Trophoblast cell (in vitro differentiated cells and primary cell): ENCODE results near the gene MRPS6.
A peak's percentile ranks its signal among the peaks of the same experiment; 100 is the strongest.

Source experiments
- DNase-seq, 2 donors: peaks; one replicate each; pipeline ENCODE4 v3.0.0-alpha.2; 2016
- H2AFZ ChIP-seq: 2 replicates; pipeline ENCODE4 v1.6.1; 2013; ENCODE audit warnings: low read length, moderate library complexity, mild to moderate bottlenecking; ENCODE audit not compliant: insufficient read depth, poor library complexity
- H2AK5ac ChIP-seq: 2 replicates; pipeline ENCODE4 v1.6.1; 2013; ENCODE audit warnings: mild to moderate bottlenecking, low read length
- H2BK120ac ChIP-seq: 2 replicates; pipeline ENCODE4 v1.6.1; 2013; ENCODE audit warnings: low read length, mild to moderate bottlenecking, moderate library complexity; ENCODE audit not compliant: insufficient read depth, poor library complexity
- H2BK12ac ChIP-seq: 2 replicates; pipeline ENCODE4 v1.6.1; 2013; ENCODE audit warnings: mild to moderate bottlenecking, low read length, moderate library complexity
- H2BK5ac ChIP-seq: 2 replicates; pipeline ENCODE4 v1.6.1; 2013; ENCODE audit warnings: low read length, low read depth, moderate library complexity, mild to moderate bottlenecking; ENCODE audit not compliant: poor library complexity
- H3K14ac ChIP-seq: 2 replicates; pipeline ENCODE4 v1.6.1; 2013; ENCODE audit warnings: mild to moderate bottlenecking, low read length
- H3K18ac ChIP-seq: 2 replicates; pipeline ENCODE4 v1.6.1; 2013; ENCODE audit warnings: mild to moderate bottlenecking, low read length
- H3K23ac ChIP-seq: 2 replicates; pipeline ENCODE4 v1.6.1; 2013; ENCODE audit warnings: low read length
- H3K27ac ChIP-seq: 2 replicates; pipeline ENCODE4 v1.5.1; 2013; ENCODE audit warnings: low read depth, mild to moderate bottlenecking, inconsistent platforms, low read length, moderate library complexity
- H3K27me3 ChIP-seq: 2 replicates; pipeline ENCODE4 v1.6.1; 2013; ENCODE audit warnings: inconsistent platforms, mild to moderate bottlenecking, low read length, moderate library complexity; ENCODE audit not compliant: insufficient read depth
- H3K36me3 ChIP-seq, 2 experiments: 1 replicate in 1 of 2; 2 replicates in 1 of 2; pipeline ENCODE4 v1.6.1; 2013; ENCODE audit warnings: low read length in 2 of 2, mild to moderate bottlenecking in 2 of 2, moderate library complexity in 1 of 2; ENCODE audit not compliant: insufficient read depth in 2 of 2, control insufficient read depth in 1 of 2
- H3K4ac ChIP-seq: 2 replicates; pipeline ENCODE4 v1.6.1; 2013; ENCODE audit warnings: low read depth, mild to moderate bottlenecking, low read length, moderate library complexity
- H3K4me1 ChIP-seq, 2 experiments: 1 replicate in 1 of 2; 2 replicates in 1 of 2; pipeline ENCODE4 v1.6.1; 2013; ENCODE audit warnings: low read length in 2 of 2, mild to moderate bottlenecking in 2 of 2, moderate library complexity in 1 of 2; ENCODE audit not compliant: insufficient read depth in 2 of 2, control insufficient read depth in 1 of 2
- H3K4me2 ChIP-seq: 2 replicates; pipeline ENCODE4 v1.6.1; 2013; ENCODE audit warnings: inconsistent platforms, mild to moderate bottlenecking, low read length, moderate library complexity
- H3K4me3 ChIP-seq: 2 replicates; pipeline ENCODE4 v1.5.1; 2013; ENCODE audit warnings: mild to moderate bottlenecking, low read depth, low read length, inconsistent platforms
- H3K79me1 ChIP-seq: one replicate; pipeline ENCODE4 v1.6.1; 2013; ENCODE audit warnings: low read length
- H3K79me2 ChIP-seq: 2 replicates; pipeline ENCODE4 v1.6.1; 2013; ENCODE audit warnings: low read length, mild to moderate bottlenecking; ENCODE audit not compliant: control insufficient read depth, insufficient read depth, poor library complexity
- H3K9ac ChIP-seq: 2 replicates; pipeline ENCODE4 v1.6.1; 2013; ENCODE audit warnings: mild to moderate bottlenecking, low read length
- H3K9me3 ChIP-seq: 2 replicates; pipeline ENCODE4 v1.6.1; 2013; ENCODE audit warnings: low read depth, mild to moderate bottlenecking, control low read depth, inconsistent platforms, low read length; ENCODE audit not compliant: insufficient read depth
- H4K12ac ChIP-seq: 2 replicates; pipeline ENCODE4 v1.6.1; 2013; ENCODE audit warnings: low read depth, mild to moderate bottlenecking, low read length, moderate library complexity
- H4K8ac ChIP-seq: 2 replicates; pipeline ENCODE4 v1.6.1; 2013; ENCODE audit warnings: low read depth, mild to moderate bottlenecking, low read length, moderate library complexity
- H4K91ac ChIP-seq: one replicate; pipeline ENCODE4 v1.6.1; 2013; ENCODE audit warnings: low read depth, mild to moderate bottlenecking, low read length, moderate library complexity
- WGBS: extraction: QIAGEN DNeasy Blood & Tissue Kit; methylation state at CpG from one replicate; pipeline ENCODE4 v1.1.7; 2013; ENCODE audit warnings: missing lambda C conversion rate; ENCODE audit not compliant: insufficient read length, insufficient coverage; ENCODE audit errors: extremely low coverage; 5-methylcytosine and 5-hydroxymethylcytosine counted together

Gene MRPS6

DNA sequence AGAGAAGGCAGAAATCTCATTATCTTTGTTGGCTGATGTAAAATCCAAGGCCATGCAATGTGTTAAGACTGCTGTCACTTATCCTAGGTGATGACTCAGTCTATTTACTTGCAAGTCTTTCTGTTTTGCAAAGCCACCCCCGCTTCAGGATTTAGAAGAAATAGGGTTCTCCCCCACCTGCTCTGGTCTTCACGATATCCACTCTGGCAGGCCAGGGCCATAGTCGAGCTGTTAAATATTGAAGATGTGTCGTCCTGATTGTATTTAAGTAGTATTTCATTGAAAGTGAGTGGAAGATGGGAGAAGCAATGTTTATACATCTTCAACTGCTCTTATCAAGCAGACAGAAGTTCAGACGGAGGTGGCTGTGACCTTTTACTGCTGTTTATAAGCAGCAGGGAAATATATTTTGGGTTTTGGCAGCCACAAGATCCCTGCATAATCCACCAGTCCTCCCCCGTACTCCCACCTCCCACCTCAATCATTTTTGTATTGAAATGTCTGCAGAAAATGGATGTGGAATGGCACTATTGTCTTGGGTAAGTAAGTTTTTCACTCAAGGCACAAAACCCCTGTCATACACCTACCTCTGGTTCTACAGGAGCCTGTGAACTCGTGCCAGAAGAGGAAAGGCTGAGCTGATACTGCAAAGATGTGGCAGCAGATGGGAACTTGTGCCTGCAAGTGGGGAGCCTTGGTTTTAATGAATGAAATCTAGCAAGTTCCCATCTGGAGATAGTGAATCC is 117.4 kb downstream of the MRPS6 start:
- Histone ChIP-seq H3K4me2 (no peak overlapping the region), H3K27me3 (no peaks in the 10 kb centered on the region), H2BK120ac (no peak overlapping the region), H3K27ac (no peak overlapping the region), H3K4me3 (no peak overlapping the region), H2BK5ac (no peak overlapping the region), H4K8ac (no peak overlapping the region), H4K91ac (no peak overlapping the region), H4K12ac (no peak overlapping the region), H3K18ac (no peak overlapping the region), H3K9me3 (peaks cover 3% of the 10 kb centered on the region), H3K9ac (no peak overlapping the region), H2AK5ac (no peak overlapping the region), H3K4me1 (peaks cover 2 to 3% of the 10 kb centered on the region in 2 experiments), H3K79me2 (no peaks in the 10 kb centered on the region), H3K36me3 (no peaks in the 10 kb centered on the region), H3K14ac (no peak overlapping the region), H3K23ac (no peak overlapping the region), H3K79me1 (no peaks in the 10 kb centered on the region), H3K4ac (no peak overlapping the region), H2BK12ac (no peak overlapping the region), H2AFZ (no peak overlapping the region)
- DNase-seq: no peak
- WGBS: no CpG with 5 or more reads among the region's 7 CpGs

DNA sequence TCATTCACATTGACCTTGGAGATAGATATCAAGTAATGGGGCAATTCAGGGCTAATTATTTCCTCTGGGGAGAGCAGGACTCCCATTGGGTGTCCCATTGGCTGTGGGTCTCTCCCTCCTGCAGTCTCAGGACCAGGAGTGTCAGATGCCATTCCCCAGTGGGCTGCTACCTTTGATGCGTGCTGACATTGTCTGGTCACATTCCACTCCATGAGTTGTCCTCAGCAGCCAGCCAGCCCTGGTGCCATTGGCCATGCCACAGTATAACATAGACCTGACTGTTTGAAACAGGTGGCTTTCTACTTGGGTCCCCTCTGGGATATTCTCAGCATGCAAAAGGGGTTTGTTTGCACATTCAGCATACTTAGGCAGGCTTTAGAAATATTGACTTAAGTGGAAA is 118.5 kb downstream of the MRPS6 start:
- Histone ChIP-seq H2BK12ac (no peak overlapping the region), H2AFZ (no peak overlapping the region), H4K8ac (no peak overlapping the region), H4K91ac (no peak overlapping the region), H3K4me1 (peaks cover 0 to 2% of the 10 kb centered on the region in 2 experiments), H3K79me1 (no peaks in the 10 kb centered on the region), H3K79me2 (no peaks in the 10 kb centered on the region), H4K12ac (no peak overlapping the region), H2BK5ac (no peak overlapping the region), H3K27ac (no peak overlapping the region), H3K4ac (no peak overlapping the region), H3K36me3 (peaks cover 0 to under 1% of the 10 kb centered on the region in 2 experiments), H3K14ac (no peak overlapping the region), H2AK5ac (no peak overlapping the region), H3K27me3 (no peaks in the 10 kb centered on the region), H2BK120ac (no peak overlapping the region), H3K4me3 (no peak overlapping the region), H3K18ac (no peak overlapping the region), H3K9ac (no peak overlapping the region), H3K4me2 (no peak overlapping the region), H3K9me3 (peaks cover 3% of the 10 kb centered on the region), H3K23ac (no peak overlapping the region)
- WGBS: no CpG with 5 or more reads among the region's 1 CpG
- peak in 1 of 2 donors; percentile 51 for DNase-seq
